LNCAP (cell line): ENCODE data around the gene FASLG.

ENCODE experiments used
- CTCF ChIP-seq: fragments of 450-650 bp; IDR thresholded peaks from 2 replicates; pipeline ENCODE4 v1.5.1; 2017; ENCODE audit warnings: mild to moderate bottlenecking

Gene FASLG

GRCh38 chr1:172662464-172663109 lies 3.7 kb downstream of the FASLG start:
- no peak for TF ChIP-seq CTCF

- no peak for TF ChIP-seq CTCF
These were observed 4.8 kb downstream of the FASLG start for GRCh38 chr1:172663732-172664131.

- TF ChIP-seq CTCF = no peak
These were observed 9.2 kb downstream of the FASLG start for GRCh38 chr1:172668097-172668496.

- no peak for TF ChIP-seq CTCF
These were observed 10.1 kb downstream of the FASLG start for GRCh38 chr1:172669011-172669410.

- no peak for TF ChIP-seq CTCF
These were observed 11.4 kb downstream of the FASLG start for GRCh38 chr1:172670316-172670715.

GRCh38 chr1:172670791-172671190 lies 11.9 kb downstream of the FASLG start:
- TF ChIP-seq CTCF = no peak

- TF ChIP-seq CTCF = no peak
These were observed 12.7 kb downstream of the FASLG start for GRCh38 chr1:172671591-172671990.

GRCh38 chr1:172672720-172673119 lies 13.8 kb downstream of the FASLG start:
- no peak for TF ChIP-seq CTCF
